Measurements from ENCODE around the gene ZNF581.

- no peak for TF ChIP-seq CTCF (IDR thresholded peaks at IDR 0.05; ENCODE audit: poor library complexity, severe bottlenecking)
- TF ChIP-seq EZH2 (IDR thresholded peaks at IDR 0.05; ENCODE audit: borderline replicate concordance, insufficient read depth, low read length, poor library complexity, severe bottlenecking): no peak
- no peak for TF ChIP-seq EP300 (conservative IDR thresholded peaks at IDR 0.05; ENCODE audit: poor library complexity, severe bottlenecking)
Measured at GRCh38 chr19:55648585-55649267, 5.3 kb downstream of the ZNF581 start.
